HepG2 (cell line): ENCODE results near the gene HES2. TPM values are rescaled to one million over a fixed set of nuclear protein-coding genes. Genes with fewer than 3 reads are reported as not detected.

Experiments used
- ATAC-seq: fragments of 200-7000 bp; cut with Tn5 transposase; 3 replicates; pipeline ENCODE4 v1.9.1; 2020; ENCODE audit warnings: mild to moderate bottlenecking, moderate library complexity
- BruUV-seq: library from RNA; stranded (reverse); fragments of 400-500 nt; replicated peaks from 2 replicates; lab custom pipeline; 2021; lab: Mats Ljungman, UMichigan
- CTCF ChIA-PET: fragments of 300-600 bp; formaldehyde crosslinking; extraction: SDS; loops from one replicate; lab custom pipeline; 2021; ENCODE audit warnings: low total read pairs, inconsistent platforms, low intra/inter-chr PET ratio; lab: Yijun Ruan, JAX
- POLR2A ChIA-PET: fragments of 350-600 bp; sonication (Branson Sonifier 250); formaldehyde crosslinking; loops from one replicate; lab custom pipeline; 2020; ENCODE audit warnings: antibody characterized with exemption, inconsistent platforms; lab: Yijun Ruan, JAX
- DNase-seq: peaks from one replicate; pipeline ENCODE4 v3.0.0-alpha.2; 2015; ENCODE audit warnings: low spot score
- FAIRE-seq: peaks from 3 replicates; lab custom pipeline; 2011; peaks lifted over from hg19 to GRCh38; lab: Jason Lieb, UNC
- H2AFZ ChIP-seq: one replicate; pipeline ENCODE4 v1.6.1; 2011; ENCODE audit warnings: low read length, inconsistent platforms
- H3K27ac ChIP-seq: fragments of 300-600 bp; 3 replicates; pipeline ENCODE4 v1.8.0; 2011; ENCODE audit warnings: mixed run types, mild to moderate bottlenecking, mixed read lengths, low read length, inconsistent platforms; ENCODE audit not compliant: insufficient read depth; ENCODE audit errors: extremely low read length
- H3K27me3 ChIP-seq, 2 experiments: fragments of 200-600 bp in 1 of 2; 2 replicates in 1 of 2; 3 replicates in 1 of 2; pipeline versions ENCODE4 v1.6.0 to v1.8.0; 2011; ENCODE audit warnings: low read length in 2 of 2, mild to moderate bottlenecking in 2 of 2, moderate library complexity in 2 of 2, inconsistent platforms in 1 of 2; ENCODE audit not compliant: insufficient read depth in 2 of 2, control insufficient read depth in 1 of 2
- H3K36me3 ChIP-seq, 2 experiments: fragments of 200-600 bp in 1 of 2; replicated peaks in 1 of 2; 2 replicates in 1 of 2; 3 replicates in 1 of 2; pipeline versions ENCODE4 v1.5.1 to v1.8.0; 2011; ENCODE audit warnings: low read length in 2 of 2, inconsistent platforms in 1 of 2; ENCODE audit not compliant: insufficient read depth in 2 of 2, control insufficient read depth in 1 of 2
- H3K4me1 ChIP-seq: 2 replicates; pipeline ENCODE4 v1.5.1; 2012; ENCODE audit warnings: low read length, inconsistent platforms; ENCODE audit not compliant: insufficient read depth
- H3K4me2 ChIP-seq: 2 replicates; pipeline ENCODE4 v1.6.0; 2011; ENCODE audit warnings: low read depth, low read length, inconsistent platforms
- H3K4me3 ChIP-seq, 3 experiments: fragments of 200-600 bp in 1 of 3; sonication (generic), shearing (Covaris generic) in 1 of 3; replicated peaks in 1 of 3; 2 replicates each; pipeline ENCODE4 v1.5.1; 2011 to 2016; ENCODE audit warnings: low read length in 3 of 3, inconsistent platforms in 2 of 3, low read depth in 2 of 3, mild to moderate bottlenecking in 2 of 3, control low read depth in 1 of 3, mixed read lengths in 1 of 3; ENCODE audit not compliant: insufficient read depth in 1 of 3
- H3K79me2 ChIP-seq: one replicate; pipeline ENCODE4 v1.6.1; 2011; ENCODE audit warnings: low read length, inconsistent platforms; ENCODE audit not compliant: insufficient read depth
- H3K9ac ChIP-seq: 2 replicates; pipeline ENCODE4 v1.6.0; 2011; ENCODE audit warnings: mild to moderate bottlenecking, low read depth, low read length, inconsistent platforms; ENCODE audit not compliant: insufficient read depth
- H3K9me3 ChIP-seq: 2 replicates; pipeline ENCODE4 v1.5.1; 2012; ENCODE audit warnings: mild to moderate bottlenecking, low read length
- H4K20me1 ChIP-seq: 2 replicates; pipeline ENCODE4 v1.6.0; 2011; ENCODE audit warnings: inconsistent platforms, mild to moderate bottlenecking, low read length, moderate library complexity; ENCODE audit not compliant: insufficient read depth
- ATF4 ChIP-seq, 2 experiments: fragments of 450-650 bp in 1 of 2; sonication (generic) in 1 of 2; formaldehyde crosslinking; IDR thresholded peaks; 2 replicates each; pipeline versions ENCODE4 v1.5.0 to v1.8.0; 2020 to 2022; ENCODE audit warnings: mild to moderate bottlenecking in 1 of 2, missing genetic modification reagents in 1 of 2
- NBN ChIP-seq: fragments of 450-650 bp; conservative IDR thresholded peaks from 2 replicates; pipeline ENCODE4 v1.6.1; 2017
- NR2F6 ChIP-seq, 2 experiments: IDR thresholded peaks; 2 replicates each; pipeline ENCODE4 v1.6.1; 2016; ENCODE audit warnings: antibody characterized with exemption in 1 of 2, mild to moderate bottlenecking in 1 of 2
- POGZ ChIP-seq: sonication (generic); formaldehyde crosslinking; IDR thresholded peaks from 2 replicates; pipeline ENCODE4 v1.4.0; 2020; ENCODE audit warnings: mild to moderate bottlenecking, missing genetic modification reagents
- ZBTB39 ChIP-seq: sonication (generic); formaldehyde crosslinking; IDR thresholded peaks from 2 replicates; pipeline ENCODE4 v1.5.0; 2020; ENCODE audit warnings: missing genetic modification reagents
- ZNF7 ChIP-seq: IDR thresholded peaks from 2 replicates; pipeline ENCODE4 v1.6.1; 2016; ENCODE audit warnings: missing biosample characterization, missing genetic modification reagents
- WGBS: methylation state at CpG from one replicate; pipeline ENCODE4 v1.1.6; 2017; ENCODE audit warnings: low lambda C conversion rate; 5-methylcytosine and 5-hydroxymethylcytosine counted together
- in situ Hi-C: cut with HindIII; loops from 2 replicates; pipeline ENCODE4 v1.10.0; 2017; ENCODE audit warnings: low pct_unique_long_range_greater_than_20kb; ENCODE audit not compliant: extremely low pct_ligation_motif_present
- intact Hi-C: fragments of 100-400 bp; cut with micrococcal nuclease; formaldehyde crosslinking; loops from one replicate; pipeline ENCODE4 v1.10.0; 2022; ENCODE audit not compliant: unreplicated experiment
- polyA plus RNA-seq, 8 experiments: library from polyadenylated mRNA; depleted of rRNA in 3 of 8; stranded (reverse) in 7 of 8; unstranded in 1 of 8; fragments of >200 nt; fragmentation: Illumina TruSeq in 4 of 8; extraction: Trizol in 4 of 8; gene quantifications; 2 replicates each; pipeline versions ENCODE4 v1.2.1 to v1.2.3, GENCODE V29; 2011 to 2016; ENCODE audit warnings: low read depth in 4 of 8, missing spikeins in 1 of 8, mixed read lengths in 1 of 8; ENCODE audit not compliant: insufficient read depth in 1 of 8
- total RNA-seq, 5 experiments: library from RNA; depleted of rRNA; stranded (reverse); fragments of >200 nt; fragmentation: Illumina TruSeq; extraction: Trizol; gene quantifications; 2 replicates each; pipeline ENCODE4 v1.2.3, GENCODE V29; 2016; ENCODE audit warnings: low read depth in 1 of 5
- TF ChIP-seq, protein P1 (sequence below): sonication (generic); formaldehyde crosslinking; IDR thresholded peaks from 2 replicates; pipeline ENCODE4 v1.4.0; 2020; ENCODE audit warnings: missing genetic modification reagents
- TF ChIP-seq, protein P2 (sequence below): sonication (generic); formaldehyde crosslinking; IDR thresholded peaks from 2 replicates; pipeline ENCODE4 v1.4.0; 2020; ENCODE audit warnings: missing genetic modification reagents, borderline replicate concordance
- TF ChIP-seq, protein P3 (sequence below): sonication (generic); formaldehyde crosslinking; IDR thresholded peaks from 2 replicates; pipeline ENCODE4 v1.4.0; 2020; ENCODE audit warnings: missing genetic modification reagents

Gene HES2
- total and polyA plus RNA-seq, 2 of the 13 experiments (the other 11 are each of a cell fraction or from before 2014, with no cell fraction given): 0.11 to 0.17 TPM

- in situ Hi-C loops: no loop called here
Measured at GRCh38 chr1:6384135-6384534, 35.6 kb downstream of the HES2 start.

DNA sequence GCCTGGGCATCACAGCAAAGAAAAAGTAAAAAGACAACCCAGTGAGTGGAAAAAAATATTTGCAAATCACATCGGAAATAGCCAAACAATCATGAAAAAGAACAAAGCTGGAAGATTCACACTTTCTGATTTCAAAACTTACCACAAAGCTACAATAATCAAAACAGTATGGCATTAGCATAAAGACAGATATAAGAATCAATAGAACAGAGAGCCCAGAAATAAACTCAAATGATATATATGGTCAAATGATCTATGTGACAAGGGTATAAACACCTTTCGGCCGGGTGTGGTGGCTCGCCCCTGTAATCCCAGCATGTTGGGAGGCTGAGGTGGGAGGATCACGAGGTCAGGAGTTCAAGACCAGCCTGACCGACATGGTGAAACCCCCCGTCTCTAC lies 39.7 kb downstream of the HES2 start:
- H3K27me3 ChIP-seq: no peaks in the 10 kb centered on the region
- H3K36me3 ChIP-seq: no peaks in the 10 kb centered on the region; a peak in 1 of 5 replicates
- ChIA-PET POLR2A (no interaction called here), CTCF (no interaction called here)
- BruUV-seq: no TSS peak
- no peak for FAIRE-seq
- DNase-seq: no peak
- H3K4me1 ChIP-seq: peaks cover 6% of the 10 kb centered on the region
- no peak overlapping the region for H2AFZ ChIP-seq
- no peak overlapping the region for H3K4me2 ChIP-seq
- intact Hi-C loops (no loop called here), in situ Hi-C loops (no loop called here)
- H4K20me1 ChIP-seq: 0 out of 2 replicates have a peak, but pooled peaks cover 4% of the 10 kb centered on the region
- 95% methylated on average over 7 of the region's 7 CpGs for WGBS
- no peaks in the 10 kb centered on the region for H3K9me3 ChIP-seq
- H3K4me3 ChIP-seq: no peak overlapping the region
- no peak for ATAC-seq
- H3K79me2 ChIP-seq: peaks cover 19% of the 10 kb centered on the region
- no peak overlapping the region for H3K9ac ChIP-seq
- no peak overlapping the region for H3K27ac ChIP-seq
- TF ChIP-seq NBN (no peak), ZBTB39 (CRISPR knock-in tag) (no peak), ATF4 (CRISPR knock-in tag; IDR thresholded peaks at IDR 0.05) (no peak), POGZ (no peak)
- TF ChIP-seq, protein P1, sequence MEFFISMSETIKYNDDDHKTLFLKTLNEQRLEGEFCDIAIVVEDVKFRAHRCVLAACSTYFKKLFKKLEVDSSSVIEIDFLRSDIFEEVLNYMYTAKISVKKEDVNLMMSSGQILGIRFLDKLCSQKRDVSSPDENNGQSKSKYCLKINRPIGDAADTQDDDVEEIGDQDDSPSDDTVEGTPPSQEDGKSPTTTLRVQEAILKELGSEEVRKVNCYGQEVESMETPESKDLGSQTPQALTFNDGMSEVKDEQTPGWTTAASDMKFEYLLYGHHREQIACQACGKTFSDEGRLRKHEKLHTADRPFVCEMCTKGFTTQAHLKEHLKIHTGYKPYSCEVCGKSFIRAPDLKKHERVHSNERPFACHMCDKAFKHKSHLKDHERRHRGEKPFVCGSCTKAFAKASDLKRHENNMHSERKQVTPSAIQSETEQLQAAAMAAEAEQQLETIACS (CRISPR knock-in tag): no peak
- TF ChIP-seq, protein P2, sequence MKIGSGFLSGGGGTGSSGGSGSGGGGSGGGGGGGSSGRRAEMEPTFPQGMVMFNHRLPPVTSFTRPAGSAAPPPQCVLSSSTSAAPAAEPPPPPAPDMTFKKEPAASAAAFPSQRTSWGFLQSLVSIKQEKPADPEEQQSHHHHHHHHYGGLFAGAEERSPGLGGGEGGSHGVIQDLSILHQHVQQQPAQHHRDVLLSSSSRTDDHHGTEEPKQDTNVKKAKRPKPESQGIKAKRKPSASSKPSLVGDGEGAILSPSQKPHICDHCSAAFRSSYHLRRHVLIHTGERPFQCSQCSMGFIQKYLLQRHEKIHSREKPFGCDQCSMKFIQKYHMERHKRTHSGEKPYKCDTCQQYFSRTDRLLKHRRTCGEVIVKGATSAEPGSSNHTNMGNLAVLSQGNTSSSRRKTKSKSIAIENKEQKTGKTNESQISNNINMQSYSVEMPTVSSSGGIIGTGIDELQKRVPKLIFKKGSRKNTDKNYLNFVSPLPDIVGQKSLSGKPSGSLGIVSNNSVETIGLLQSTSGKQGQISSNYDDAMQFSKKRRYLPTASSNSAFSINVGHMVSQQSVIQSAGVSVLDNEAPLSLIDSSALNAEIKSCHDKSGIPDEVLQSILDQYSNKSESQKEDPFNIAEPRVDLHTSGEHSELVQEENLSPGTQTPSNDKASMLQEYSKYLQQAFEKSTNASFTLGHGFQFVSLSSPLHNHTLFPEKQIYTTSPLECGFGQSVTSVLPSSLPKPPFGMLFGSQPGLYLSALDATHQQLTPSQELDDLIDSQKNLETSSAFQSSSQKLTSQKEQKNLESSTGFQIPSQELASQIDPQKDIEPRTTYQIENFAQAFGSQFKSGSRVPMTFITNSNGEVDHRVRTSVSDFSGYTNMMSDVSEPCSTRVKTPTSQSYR (CRISPR knock-in tag): no peak

More at GRCh38 chr1:6384135-6384534, 35.6 kb downstream of the HES2 start:
- ATAC-seq: no peak
- no TSS peak for BruUV-seq
- WGBS: 83% methylated on average over 1 of the region's 1 CpG
- Histone ChIP-seq H3K36me3 (no peaks in the 10 kb centered on the region; a peak in 1 of 5 replicates), H3K9me3 (no peaks in the 10 kb centered on the region), H3K79me2 (peaks cover 26% of the 10 kb centered on the region), H3K4me1 (no peaks in the 10 kb centered on the region), H2AFZ (no peak overlapping the region), H3K4me3 (no peak overlapping the region), H3K4me2 (no peak overlapping the region), H4K20me1 (no peaks in the 10 kb centered on the region), H3K27me3 (no peaks in the 10 kb centered on the region), H3K9ac (no peak overlapping the region)
- FAIRE-seq: no peak
- POLR2A ChIA-PET: no interaction called here
- CTCF ChIA-PET: no interaction called here
- intact Hi-C loops: no loop called here
- DNase-seq: no peak
- TF ChIP-seq NR2F6 (IDR thresholded peaks at IDR 0.05) (no peak), NR2F6 (CRISPR knock-in tag; IDR thresholded peaks at IDR 0.05) (no peak), ZNF7 (CRISPR knock-in tag) (peak; percentile 77)
- TF ChIP-seq, protein P3, sequence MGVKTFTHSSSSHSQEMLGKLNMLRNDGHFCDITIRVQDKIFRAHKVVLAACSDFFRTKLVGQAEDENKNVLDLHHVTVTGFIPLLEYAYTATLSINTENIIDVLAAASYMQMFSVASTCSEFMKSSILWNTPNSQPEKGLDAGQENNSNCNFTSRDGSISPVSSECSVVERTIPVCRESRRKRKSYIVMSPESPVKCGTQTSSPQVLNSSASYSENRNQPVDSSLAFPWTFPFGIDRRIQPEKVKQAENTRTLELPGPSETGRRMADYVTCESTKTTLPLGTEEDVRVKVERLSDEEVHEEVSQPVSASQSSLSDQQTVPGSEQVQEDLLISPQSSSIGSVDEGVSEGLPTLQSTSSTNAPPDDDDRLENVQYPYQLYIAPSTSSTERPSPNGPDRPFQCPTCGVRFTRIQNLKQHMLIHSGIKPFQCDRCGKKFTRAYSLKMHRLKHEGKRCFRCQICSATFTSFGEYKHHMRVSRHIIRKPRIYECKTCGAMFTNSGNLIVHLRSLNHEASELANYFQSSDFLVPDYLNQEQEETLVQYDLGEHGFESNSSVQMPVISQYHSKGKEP (CRISPR knock-in tag): no peak
- TF ChIP-seq, all 625 proteins: peak for 1
- no peak overlapping the region for H3K27ac ChIP-seq
